Gastrocnemius medialis (tissue), 4 donors: Measurements from ENCODE around the gene PANK3. TPM values are rescaled to one million over a fixed set of nuclear protein-coding genes. Genes with fewer than 3 reads are reported as not detected.
A peak's percentile ranks its signal among the peaks of the same experiment; 100 is the strongest.
"Not testable (repeated sequence)": the region's sequence is repeated elsewhere in the genome, so short reads cannot be mapped to it uniquely, and the experiment has no call there.

Source experiments
- ATAC-seq, 2 donors: fragments of 150-250 bp; one replicate each; pipeline ENCODE4 v1.9.1; 2016
- DNase-seq, 2 donors: peaks; one replicate each; pipeline ENCODE4 v3.0.0-alpha.2; 2019
- H3K27ac ChIP-seq, 4 donors: fragments of 200-600 bp; sonication (generic); 1 replicate in 1 of 4; 2 replicates in 3 of 4; pipeline ENCODE4 v1.5.1; 2016 to 2018; ENCODE audit warnings: mild to moderate bottlenecking in 2 of 4, moderate library complexity in 1 of 4
- H3K27me3 ChIP-seq, 3 donors: fragments of 200-600 bp; sonication (generic) in 2 of 3; 1 replicate in 1 of 3; 2 replicates in 2 of 3; pipeline versions ENCODE4 v1.5.1 to v1.6.0; 2016 to 2019; ENCODE audit warnings: mild to moderate bottlenecking in 1 of 3, moderate library complexity in 1 of 3
- H3K36me3 ChIP-seq, 2 donors: fragments of 200-600 bp; sonication (generic) in 1 of 2; one replicate each; pipeline ENCODE4 v1.5.1; 2017 to 2018
- H3K4me1 ChIP-seq, 2 donors: fragments of 200-600 bp; sonication (generic) in 1 of 2; one replicate each; pipeline ENCODE4 v1.5.1; 2016 to 2017; ENCODE audit warnings: mild to moderate bottlenecking in 2 of 2
- H3K4me3 ChIP-seq, 4 donors: fragments of 200-600 bp; sonication (generic) in 3 of 4; 1 replicate in 1 of 4; 2 replicates in 3 of 4; pipeline ENCODE4 v1.5.1; 2016 to 2019; ENCODE audit warnings: mild to moderate bottlenecking in 2 of 4
- H3K9me3 ChIP-seq, 3 donors: fragments of 200-600 bp; sonication (generic) in 2 of 3; 1 replicate in 1 of 3; 2 replicates in 2 of 3; pipeline ENCODE4 v1.5.1; 2016 to 2019
- POLR2A ChIP-seq, 2 donors: fragments of 450-650 bp; IDR thresholded peaks; one replicate each; pipeline ENCODE4 v1.6.1; 2017; ENCODE audit warnings: antibody characterized with exemption in 2 of 2, mild to moderate bottlenecking in 2 of 2, moderate library complexity in 2 of 2
- in situ Hi-C, 4 donors: fragments of 200-750 bp; cut with MboI; loops; one replicate each; pipeline versions ENCODE4 v1.15.0 to v1.8.0; 2017; ENCODE audit warnings: low sequenced_read_pairs in 4 of 4
- intact Hi-C: fragments of 100-400 bp; cut with DNase I; formaldehyde crosslinking; loops from one replicate; pipeline ENCODE4 v1.15.1; 2023; ENCODE audit warnings: low total_unique reads
- total RNA-seq, 4 donors: library from RNA; depleted of rRNA; stranded (reverse); fragments of >200 nt; gene quantifications; one replicate each; pipeline versions ENCODE4 v1.1.0 to v1.2.3, GENCODE V29; 2016
- TF ChIP-seq, protein P1 (sequence below), 5 experiments: fragments of 450-650 bp in 3 of 5; fragments of 200-600 bp in 2 of 5; sonication (generic) in 2 of 5; IDR thresholded peaks in 4 of 5; conservative IDR thresholded peaks in 1 of 5; 1 replicate in 4 of 5; 2 replicates in 1 of 5; pipeline ENCODE4 v1.5.1; 2016 to 2019; ENCODE audit warnings: antibody characterized with exemption in 5 of 5, mild to moderate bottlenecking in 3 of 5, moderate library complexity in 3 of 5

The PANK3 gene
- total RNA-seq, 4 donors from 2014 or later, result 14.5 to 23.5 (median 16.1) TPM

DNA sequence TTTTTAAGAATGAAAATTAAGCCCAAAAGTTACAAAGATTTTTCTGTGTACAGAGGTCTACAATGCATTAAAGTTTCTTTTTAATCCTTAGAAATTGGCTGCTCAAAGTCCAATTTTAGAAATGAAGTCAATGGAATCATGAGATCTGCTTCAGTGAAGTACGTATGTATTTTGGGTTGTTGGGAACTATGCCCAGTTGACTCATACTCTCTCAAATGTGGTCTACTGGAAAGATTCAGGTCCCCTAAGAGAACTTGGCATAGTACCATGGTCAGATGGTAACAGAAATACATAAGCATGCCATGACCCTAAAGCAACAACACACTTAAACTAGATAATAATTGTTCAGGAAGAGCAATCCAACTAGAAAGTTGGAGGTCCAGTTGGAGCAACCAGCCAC lies 27.0 kb downstream of the PANK3 start:
- no peak for TF ChIP-seq POLR2A (IDR thresholded peaks at IDR 0.05)
- TF ChIP-seq, protein P1, sequence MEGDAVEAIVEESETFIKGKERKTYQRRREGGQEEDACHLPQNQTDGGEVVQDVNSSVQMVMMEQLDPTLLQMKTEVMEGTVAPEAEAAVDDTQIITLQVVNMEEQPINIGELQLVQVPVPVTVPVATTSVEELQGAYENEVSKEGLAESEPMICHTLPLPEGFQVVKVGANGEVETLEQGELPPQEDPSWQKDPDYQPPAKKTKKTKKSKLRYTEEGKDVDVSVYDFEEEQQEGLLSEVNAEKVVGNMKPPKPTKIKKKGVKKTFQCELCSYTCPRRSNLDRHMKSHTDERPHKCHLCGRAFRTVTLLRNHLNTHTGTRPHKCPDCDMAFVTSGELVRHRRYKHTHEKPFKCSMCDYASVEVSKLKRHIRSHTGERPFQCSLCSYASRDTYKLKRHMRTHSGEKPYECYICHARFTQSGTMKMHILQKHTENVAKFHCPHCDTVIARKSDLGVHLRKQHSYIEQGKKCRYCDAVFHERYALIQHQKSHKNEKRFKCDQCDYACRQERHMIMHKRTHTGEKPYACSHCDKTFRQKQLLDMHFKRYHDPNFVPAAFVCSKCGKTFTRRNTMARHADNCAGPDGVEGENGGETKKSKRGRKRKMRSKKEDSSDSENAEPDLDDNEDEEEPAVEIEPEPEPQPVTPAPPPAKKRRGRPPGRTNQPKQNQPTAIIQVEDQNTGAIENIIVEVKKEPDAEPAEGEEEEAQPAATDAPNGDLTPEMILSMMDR (IDR thresholded peaks at IDR 0.05 in 4 of 5, conservative IDR thresholded peaks at IDR 0.05 in 1 of 5), result no peak
- in situ Hi-C loops, result no loop called here
- H3K27ac ChIP-seq, result peak overlapping the region in 3 of 4 donors; percentile 41 to 60 (median 57)
- no peak overlapping the region for H3K4me3 ChIP-seq
- H3K4me1 ChIP-seq, result peaks cover 16 to 24% of the 10 kb centered on the region in 2 donors
- peaks cover 0 to under 1% of the 10 kb centered on the region in 2 donors for H3K36me3 ChIP-seq
- no peak for DNase-seq
- no peaks in the 10 kb centered on the region for H3K9me3 ChIP-seq
- intact Hi-C loops, result no loop called here
- no peaks in the 10 kb centered on the region for H3K27me3 ChIP-seq
- ATAC-seq, result peak; percentile 70 to 77

DNA sequence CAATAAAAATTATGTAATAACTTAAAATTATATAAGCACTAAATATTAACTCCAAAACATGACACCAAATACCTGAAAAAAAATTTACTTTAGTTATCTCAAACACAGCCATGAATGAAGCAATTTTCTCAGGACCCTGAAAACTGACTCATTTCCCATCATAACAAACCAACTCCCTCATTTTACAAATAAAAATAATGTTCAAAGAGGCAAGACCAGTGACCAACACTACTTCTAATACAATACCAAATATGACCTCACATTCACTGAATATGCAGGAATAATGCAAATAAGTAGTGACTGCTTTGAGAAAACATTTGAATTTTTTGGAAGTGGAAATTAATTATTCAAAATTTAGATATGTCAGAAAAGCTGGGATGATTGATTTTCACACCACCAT lies 28.5 kb downstream of the PANK3 start:
- intact Hi-C loops (no loop called here), in situ Hi-C loops (no loop called here)
- DNase-seq (no peak), ATAC-seq (no peak)
- no peaks in the 10 kb centered on the region for H3K36me3 ChIP-seq
- peaks cover 14 to 22% of the 10 kb centered on the region in 2 donors for H3K4me1 ChIP-seq
- H3K4me3 ChIP-seq, result no peak overlapping the region
- no peaks in the 10 kb centered on the region for H3K9me3 ChIP-seq
- TF ChIP-seq, protein P1 (IDR thresholded peaks at IDR 0.05 in 4 of 5, conservative IDR thresholded peaks at IDR 0.05 in 1 of 5), result no peak
- no peak for TF ChIP-seq POLR2A (IDR thresholded peaks at IDR 0.05)
- H3K27ac ChIP-seq, result no peak overlapping the region
- H3K27me3 ChIP-seq, result no peaks in the 10 kb centered on the region

DNA sequence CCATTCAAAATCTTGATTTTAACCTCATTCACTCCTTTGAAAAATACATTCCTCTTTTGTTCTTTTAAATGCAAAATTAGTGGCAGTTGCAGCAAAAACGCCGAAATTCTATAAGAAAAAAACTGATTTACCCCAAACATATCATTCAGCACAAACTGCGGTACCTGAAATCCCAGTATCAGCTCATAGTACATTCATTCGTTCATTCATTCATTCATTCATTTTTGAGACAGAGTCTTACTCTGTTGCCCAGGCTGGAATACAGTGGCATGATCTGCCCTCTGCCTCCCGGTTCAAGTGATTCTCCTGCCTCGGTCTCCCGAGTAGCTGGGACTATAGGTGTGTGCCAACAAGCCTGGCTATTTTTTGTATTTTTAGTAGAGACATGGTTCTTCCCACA lies 29.6 kb downstream of the PANK3 start:
- Histone ChIP-seq H3K36me3 (no peaks in the 10 kb centered on the region), H3K9me3 (no peaks in the 10 kb centered on the region), H3K27me3 (no peaks in the 10 kb centered on the region), H3K27ac (no peak overlapping the region), H3K4me3 (no peak overlapping the region), H3K4me1 (peaks cover 14 to 22% of the 10 kb centered on the region in 2 donors)
- no peak for DNase-seq
- in situ Hi-C loops (no loop called here), intact Hi-C loops (no loop called here)
- ATAC-seq, result no peak
- TF ChIP-seq POLR2A (IDR thresholded peaks at IDR 0.05), result no peak
- TF ChIP-seq, protein P1 (IDR thresholded peaks at IDR 0.05 in 4 of 5, conservative IDR thresholded peaks at IDR 0.05 in 1 of 5), result no peak

DNA sequence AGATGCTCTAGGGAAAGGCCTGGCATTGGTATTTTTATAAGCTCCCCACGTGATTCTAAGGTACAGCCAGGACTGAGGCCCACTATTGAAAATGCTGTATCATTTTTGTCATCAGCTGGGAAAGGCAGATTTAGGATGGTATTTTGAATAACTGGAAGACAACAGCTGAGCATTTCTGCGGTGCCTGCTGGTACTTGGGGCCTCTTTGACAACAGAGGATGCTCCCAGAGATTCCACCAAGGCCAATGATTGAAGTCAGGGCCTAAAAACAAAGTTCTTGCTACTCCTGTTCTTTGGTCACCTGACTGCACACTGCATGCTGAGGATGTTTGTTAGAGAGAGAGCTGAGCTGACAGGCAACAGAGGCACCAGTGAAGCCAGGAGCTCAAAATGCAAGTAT lies 42.0 kb downstream of the PANK3 start:
- H3K27me3 ChIP-seq, result peaks cover 3 to 7% (median 5%) of the 10 kb centered on the region in 3 donors
- no peaks in the 10 kb centered on the region for H3K4me1 ChIP-seq
- no peaks in the 10 kb centered on the region for H3K9me3 ChIP-seq
- ATAC-seq (no peak), DNase-seq (no peak)
- in situ Hi-C loops, result no loop called here
- intact Hi-C loops, result no loop called here
- TF ChIP-seq, protein P1 (IDR thresholded peaks at IDR 0.05 in 4 of 5, conservative IDR thresholded peaks at IDR 0.05 in 1 of 5), result no peak
- no peak for TF ChIP-seq POLR2A (IDR thresholded peaks at IDR 0.05)
- no peaks in the 10 kb centered on the region for H3K36me3 ChIP-seq
- H3K27ac ChIP-seq, result no peak overlapping the region
- no peak overlapping the region for H3K4me3 ChIP-seq

DNA sequence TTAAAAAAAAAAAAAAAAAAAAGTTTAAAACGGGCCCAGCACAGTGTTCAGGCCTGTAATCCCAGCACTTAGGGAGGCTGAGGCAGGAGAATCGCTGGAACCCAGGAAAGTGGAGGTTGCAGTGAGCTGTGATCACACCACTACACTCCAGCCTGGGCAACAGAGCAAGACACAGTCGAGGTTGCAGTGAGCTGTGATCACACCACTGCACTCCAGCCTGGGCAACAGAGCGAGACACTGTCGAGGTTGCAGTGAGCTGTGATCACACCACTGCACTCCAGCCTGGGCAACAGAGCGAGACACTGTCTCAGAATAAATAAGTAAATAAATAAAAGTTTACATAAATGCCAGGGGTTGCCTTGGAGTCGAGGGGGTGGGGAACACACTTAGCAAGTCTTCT lies 44.8 kb downstream of the PANK3 start:
- H3K4me1 ChIP-seq, H3K36me3 ChIP-seq, DNase-seq, H3K4me3 ChIP-seq, H3K9me3 ChIP-seq, H3K27ac ChIP-seq, in situ Hi-C loops, ATAC-seq, intact Hi-C loops: not testable (repeated sequence)
- H3K27me3 ChIP-seq, result peaks cover 25 to 33% (median 29%) of the 10 kb centered on the region in 3 donors
